HG02798 (cell line): ENCODE measurements around the gene LYL1.

Source experiments
- ATAC-seq: cut with Tn5 transposase; IDR thresholded peaks from one replicate; pipeline ENCODE4 v1.9.1; 2021; ENCODE audit warnings: mild to moderate bottlenecking; ENCODE audit not compliant: unreplicated experiment, poor library complexity

LYL1 gene

DNA sequence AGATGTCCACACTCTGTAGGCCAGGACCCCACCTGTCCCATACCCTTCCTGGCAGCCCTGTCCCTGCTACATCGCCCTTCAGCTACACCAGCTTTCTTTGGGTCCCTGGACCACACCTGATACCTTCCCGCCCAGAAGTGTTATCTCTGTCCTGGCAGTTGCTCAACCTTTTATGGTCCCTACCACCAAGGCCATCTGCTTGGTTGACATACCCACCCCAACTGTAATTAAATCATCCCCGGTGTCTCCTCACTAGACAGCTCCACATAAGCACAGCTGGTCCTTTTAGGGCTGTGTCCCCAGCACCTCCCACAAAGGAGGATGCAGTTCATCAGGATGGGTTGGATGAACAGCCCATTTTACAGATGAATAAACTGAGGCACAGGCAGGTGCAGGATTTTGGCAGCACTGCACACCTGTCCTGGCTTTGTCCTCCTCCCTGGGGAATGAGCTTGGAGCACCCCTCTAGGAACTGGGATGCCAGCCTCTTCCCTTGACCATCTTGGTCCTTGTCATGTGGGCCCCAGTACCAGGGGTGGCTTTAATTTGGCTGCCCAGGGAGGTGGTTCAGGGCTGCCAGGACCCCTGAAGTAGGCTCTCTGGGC is 28.3 kb upstream of the LYL1 start:
- no peak for ATAC-seq

DNA sequence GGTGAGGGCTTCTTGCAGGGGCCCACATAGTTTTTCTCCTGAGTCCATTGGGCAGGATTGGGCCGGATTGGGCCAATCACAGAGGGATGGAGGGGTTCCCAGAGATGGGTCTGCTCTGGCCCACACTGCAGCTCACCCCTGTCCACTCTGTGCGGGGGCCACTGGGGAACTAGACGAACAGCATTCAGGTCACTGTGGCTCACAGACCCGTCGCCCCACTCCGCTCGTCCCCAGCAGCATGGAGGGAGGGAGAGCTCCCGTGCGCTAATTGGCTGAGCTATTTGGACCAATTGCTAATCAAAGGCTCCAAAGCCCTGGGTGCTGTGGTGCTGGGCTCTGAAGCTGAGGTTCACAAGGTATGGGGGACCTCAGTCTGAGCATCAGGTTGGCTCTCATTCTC is 26.7 kb upstream of the LYL1 start:
- no peak for ATAC-seq

GRCh38 chr19:13128583-13128982 is 25.9 kb upstream of the LYL1 start:
- no peak for ATAC-seq

DNA sequence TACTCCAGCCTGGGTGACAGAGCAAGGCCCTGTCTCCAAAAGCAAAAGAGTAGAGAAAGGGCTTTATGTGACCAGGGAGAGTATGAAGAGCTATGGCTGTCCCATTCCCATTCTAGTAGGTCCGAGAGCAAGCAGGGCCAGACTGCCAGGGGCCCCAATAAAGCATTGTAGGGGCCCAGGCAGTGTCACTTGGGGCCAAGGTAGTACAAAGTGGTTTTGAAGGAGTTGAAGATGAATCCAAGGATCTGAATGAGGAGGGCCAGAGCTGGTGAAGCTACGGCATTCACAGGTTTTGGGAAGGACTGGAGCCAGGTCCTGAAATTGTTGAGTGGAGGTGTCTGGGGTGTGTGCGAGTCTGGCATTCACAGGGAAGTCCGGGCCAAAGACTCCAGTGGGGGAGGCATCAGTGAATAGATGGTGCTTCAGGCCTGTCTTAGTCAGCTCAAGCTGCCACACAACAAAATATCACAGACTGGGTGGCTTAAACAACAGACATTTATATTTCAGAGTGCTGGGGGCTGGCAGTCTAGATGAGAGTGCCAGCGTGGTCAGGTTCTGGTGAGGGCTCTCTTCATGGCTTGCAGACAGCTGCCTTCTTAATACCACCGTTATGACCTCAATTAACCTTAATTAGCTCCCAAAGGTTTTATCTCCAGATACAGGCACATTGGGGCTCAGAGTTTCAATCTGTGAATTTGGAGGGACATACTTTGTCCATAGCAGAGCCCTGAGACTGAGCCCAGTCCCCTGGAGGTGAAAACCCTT is 25.3 kb upstream of the LYL1 start:
- ATAC-seq = no peak

DNA sequence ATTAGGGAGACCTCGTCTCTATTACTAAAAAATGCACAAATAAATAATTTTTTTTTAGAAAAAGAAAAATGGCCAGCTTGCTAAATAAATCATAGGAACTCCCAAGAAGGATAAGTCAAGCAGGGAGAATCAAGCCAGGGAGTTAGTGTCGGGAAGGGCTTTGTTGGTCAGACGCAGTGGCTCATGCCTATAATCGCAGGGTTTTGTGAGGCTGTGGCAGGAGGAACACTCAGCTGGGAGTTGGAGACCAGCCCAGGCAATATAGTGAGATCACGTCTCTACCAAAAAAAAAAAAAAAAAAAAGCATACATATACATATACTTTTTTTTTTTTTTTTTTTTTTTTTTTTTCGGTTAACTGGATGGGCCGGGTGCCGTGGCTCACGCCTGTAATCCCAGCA is 24.4 kb upstream of the LYL1 start:
- no peak for ATAC-seq

GRCh38 chr19:13122980-13123957 is 20.6 kb upstream of the LYL1 start:
- no peak for ATAC-seq

- no peak for ATAC-seq
Measured at GRCh38 chr19:13122275-13122878, 19.7 kb upstream of the LYL1 start.

DNA sequence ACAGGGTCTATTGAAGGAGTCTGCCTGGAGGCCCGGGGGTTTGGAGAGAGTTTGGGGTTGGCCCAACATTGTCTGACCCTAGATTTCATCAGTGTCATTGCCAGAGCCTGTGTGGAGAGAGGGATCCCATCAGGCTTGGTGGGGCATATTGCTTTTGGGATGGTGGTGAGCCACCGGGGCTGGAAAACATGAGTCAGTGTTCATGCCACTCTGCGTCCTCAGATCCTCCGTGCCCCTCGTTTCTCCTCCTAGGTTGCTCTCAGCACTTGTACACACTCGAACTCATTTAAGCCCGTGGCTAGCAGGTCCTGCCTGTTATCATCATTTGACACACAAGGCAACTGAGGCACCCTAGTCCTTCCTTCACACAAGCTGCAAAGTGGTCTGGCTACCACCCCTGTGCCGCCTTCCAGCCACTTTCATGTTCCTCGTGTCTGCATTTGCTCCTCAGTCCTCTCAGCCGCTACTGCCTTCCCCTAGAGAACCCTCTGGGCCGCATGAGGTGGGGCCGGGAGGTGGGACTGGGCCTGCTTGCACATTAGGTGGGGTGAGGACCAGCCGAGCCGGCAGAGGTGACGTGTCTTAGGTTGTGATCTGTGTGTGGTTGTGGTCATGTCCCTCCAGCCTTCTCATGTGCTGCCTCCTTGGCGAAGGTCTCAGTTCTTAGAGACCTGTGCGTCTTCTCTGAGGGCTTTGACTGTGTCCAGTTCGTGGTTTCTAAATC is 19.1 kb upstream of the LYL1 start:
- ATAC-seq = no peak

GRCh38 chr19:13120817-13121216 is 18.2 kb upstream of the LYL1 start:
- ATAC-seq = no peak

GRCh38 chr19:13120031-13120430 is 17.4 kb upstream of the LYL1 start:
- no peak for ATAC-seq

GRCh38 chr19:13119627-13120026 is 17.0 kb upstream of the LYL1 start:
- ATAC-seq = no peak

DNA sequence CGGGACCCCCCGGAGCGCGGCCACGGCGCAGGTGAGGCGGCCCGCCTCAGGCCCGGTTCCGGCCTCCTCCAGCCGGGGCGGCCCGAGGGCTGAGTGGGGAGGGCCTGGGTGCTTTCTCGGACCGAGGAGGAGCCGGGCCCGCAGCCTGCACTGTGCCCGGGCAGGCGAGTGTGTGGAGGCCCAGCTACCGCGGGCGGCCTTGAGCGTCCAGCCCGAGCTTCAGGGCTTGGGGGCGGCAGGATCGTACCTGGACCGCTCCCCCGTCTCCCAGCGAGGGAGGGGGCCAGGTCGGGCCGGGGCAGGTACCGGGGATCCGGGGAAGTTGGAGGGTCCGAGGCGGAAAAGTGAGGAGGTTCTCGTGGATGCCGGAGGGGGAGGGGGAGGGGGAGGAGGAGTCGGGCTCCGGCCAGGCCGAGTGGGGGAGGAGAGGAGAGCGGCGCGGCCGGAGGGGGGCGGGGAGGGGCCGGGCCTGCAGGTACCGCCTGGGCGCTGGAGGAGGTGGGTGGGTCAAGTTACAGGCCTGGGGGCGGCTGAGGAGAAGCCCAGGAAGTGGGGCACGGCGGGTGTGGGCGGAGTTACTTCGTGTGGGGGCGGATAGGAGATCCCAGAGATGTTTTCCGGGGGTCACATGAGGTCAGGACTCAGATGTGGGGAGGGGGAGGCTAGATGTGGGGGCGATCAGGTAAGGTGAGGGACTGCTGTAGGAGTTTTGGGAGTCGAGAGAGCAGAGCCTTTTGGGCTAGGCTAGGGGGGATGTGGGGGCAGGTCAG is 16.0 kb upstream of the LYL1 start:
- ATAC-seq = peak; percentile 4

DNA sequence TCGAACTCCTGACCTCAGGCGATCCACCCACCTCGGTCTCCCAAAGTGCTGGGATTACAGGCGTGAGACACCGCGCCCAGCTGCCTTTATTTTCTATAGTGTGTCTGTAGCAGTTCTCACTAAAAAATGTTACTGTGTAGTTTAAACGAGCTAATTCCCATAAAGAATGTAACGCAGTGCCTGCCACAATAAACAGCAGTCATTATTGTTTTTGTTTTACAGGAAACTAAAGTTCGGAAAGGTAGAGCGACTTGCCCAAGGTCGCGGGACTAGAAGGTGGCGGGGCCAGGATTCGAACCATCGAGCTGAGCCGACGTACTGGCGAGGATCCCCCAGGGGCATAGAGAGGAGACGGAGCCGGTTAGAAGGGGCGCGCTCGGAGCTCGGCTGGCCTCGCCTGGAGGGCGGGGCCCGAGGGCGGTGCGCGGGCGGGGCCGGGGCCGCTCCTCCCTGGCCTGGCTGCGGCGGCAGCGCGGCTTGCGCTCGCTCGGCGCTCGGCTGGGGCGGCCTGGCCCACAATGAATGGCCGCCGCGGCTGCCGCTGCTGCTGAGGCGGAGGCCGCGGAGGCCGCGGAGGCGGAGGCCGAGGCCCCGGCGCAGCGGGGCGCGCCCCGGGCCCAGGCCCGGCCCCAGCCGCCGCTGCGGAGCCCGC is 15.2 kb upstream of the LYL1 start, which contains the start of gene NACC1:
Gene NACC1 (plus strand): TSS at position 493 of the 652 bp plus-strand sequence. CDS start 16,944 bp downstream, outside the sequence.
- peak; percentile 73 for ATAC-seq

DNA sequence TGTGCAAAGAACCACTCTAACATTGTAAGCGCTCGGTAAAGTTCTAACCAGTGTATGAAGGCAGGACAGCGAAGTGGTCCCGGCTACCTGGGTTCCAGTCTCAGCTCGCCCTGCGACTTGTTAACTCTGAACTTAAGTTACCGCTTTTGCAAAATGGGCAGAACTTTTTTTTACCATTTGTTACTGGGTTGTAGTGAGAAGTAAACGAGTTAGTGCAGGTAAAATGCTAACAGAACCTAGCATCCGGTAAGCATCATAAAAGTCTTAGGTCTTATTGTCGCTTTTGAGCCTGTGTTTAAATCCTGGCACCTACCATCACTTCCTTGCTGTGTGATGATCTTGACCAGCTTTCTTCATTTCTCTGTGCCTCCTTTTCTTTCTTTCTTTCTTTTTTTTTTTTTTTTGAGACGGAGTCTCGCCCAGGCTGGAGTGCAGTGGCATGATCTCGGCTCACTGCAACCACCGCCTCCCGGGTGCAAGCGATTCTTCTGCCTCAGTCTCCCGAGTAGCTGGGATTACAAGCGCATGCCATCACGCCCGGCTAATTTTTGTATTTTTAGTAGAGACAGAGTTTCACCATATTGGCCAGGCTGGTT is 14.6 kb upstream of the LYL1 start:
- ATAC-seq = no peak

DNA sequence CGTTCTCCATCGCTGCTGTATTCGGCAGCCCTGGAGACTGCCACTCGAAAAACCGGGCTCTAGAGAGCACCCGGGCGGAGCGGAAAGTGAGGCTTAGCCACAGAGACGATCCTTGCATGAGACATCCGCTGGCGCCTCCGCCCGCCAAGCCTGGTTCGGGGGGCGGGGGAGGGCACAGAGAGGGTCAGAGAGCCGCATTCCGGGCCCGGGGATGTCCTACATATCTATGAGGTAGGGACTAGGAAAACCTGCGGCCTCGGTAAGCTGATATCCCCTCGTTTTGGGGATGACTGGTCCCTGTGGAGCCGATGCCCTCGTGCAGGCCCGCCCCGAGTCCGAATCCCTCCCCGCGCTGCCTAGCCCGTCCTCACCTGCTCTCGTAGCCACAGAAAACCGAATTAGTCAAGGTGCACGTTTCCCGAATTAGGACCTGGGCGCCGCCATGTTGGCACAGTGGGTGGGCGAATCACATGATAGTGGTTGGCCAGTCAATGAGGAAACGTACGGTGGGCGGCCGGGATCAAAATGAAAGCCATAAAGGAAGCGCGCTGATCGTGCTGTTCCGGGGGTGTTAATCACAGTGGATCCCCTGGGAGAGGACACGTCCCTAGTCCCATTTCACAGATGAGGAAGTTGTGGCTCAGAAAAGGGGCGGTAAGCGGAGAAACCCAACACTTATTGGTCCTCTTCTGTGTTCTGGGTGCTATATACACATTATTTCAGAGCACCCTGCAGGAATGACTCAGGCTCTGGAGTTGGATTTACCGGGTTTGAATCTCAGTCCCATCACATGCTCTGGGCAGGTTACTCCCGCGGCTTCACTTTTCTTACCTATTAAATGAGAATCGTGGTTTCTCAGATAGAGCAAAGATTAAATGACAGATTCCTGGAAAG is 13.9 kb upstream of the LYL1 start, which contains the start of gene TRMT1:
Gene TRMT1 (minus strand): TSS at position 459 of the 894 bp plus-strand sequence. CDS start 341 bp downstream, at position 118.
- peak; percentile 55 for ATAC-seq

GRCh38 chr19:13115936-13116281 is 13.3 kb upstream of the LYL1 start:
- no peak for ATAC-seq

DNA sequence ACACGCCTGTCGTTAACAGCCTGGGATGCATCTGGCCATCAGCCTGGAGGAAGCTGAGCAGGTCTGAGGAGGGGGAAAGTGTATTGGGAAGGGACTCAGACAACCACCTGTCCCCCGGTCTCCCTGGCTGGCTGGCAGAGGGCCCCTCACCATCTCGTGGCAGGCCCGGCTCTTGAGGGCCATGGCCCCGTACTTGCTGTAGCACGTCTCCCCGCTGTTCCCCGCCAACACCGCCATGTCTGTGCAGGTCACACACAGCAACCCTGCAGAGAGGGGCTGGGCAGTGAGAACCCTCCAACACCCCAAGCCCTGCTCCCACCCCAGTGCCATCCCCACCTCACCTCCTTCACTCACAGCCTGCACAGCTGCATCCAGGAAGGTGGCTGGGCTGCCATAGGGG is 9.9 kb upstream of the LYL1 start:
- ATAC-seq = no peak
